Endodermal cell (in vitro differentiated cells): ENCODE results near the gene TCF7. TPM values are rescaled to one million over a fixed set of nuclear protein-coding genes. Genes with fewer than 3 reads are reported as not detected.

Source experiments
- DNase-seq: peaks from one replicate; pipeline ENCODE4 v3.0.0-alpha.2; 2017
- H3K27ac ChIP-seq: 2 replicates; pipeline ENCODE4 v1.5.1; 2013; ENCODE audit warnings: mild to moderate bottlenecking, low read depth, low read length, moderate library complexity
- H3K27me3 ChIP-seq: 2 replicates; pipeline ENCODE4 v1.6.1; 2013; ENCODE audit warnings: mild to moderate bottlenecking, low read length, moderate library complexity; ENCODE audit not compliant: insufficient read depth, control insufficient read depth, poor library complexity, severe bottlenecking
- H3K36me3 ChIP-seq: 2 replicates; pipeline ENCODE4 v1.7.0; 2013; ENCODE audit warnings: mild to moderate bottlenecking, low read length, moderate library complexity; ENCODE audit not compliant: control insufficient read depth, insufficient read depth
- H3K4me1 ChIP-seq: one replicate; pipeline ENCODE4 v1.7.0; 2013; ENCODE audit warnings: low read length; ENCODE audit not compliant: control insufficient read depth, insufficient read depth
- H3K4me3 ChIP-seq: 2 replicates; pipeline ENCODE4 v1.5.1; 2013; ENCODE audit warnings: mild to moderate bottlenecking, low read length, moderate library complexity
- H3K9ac ChIP-seq: 2 replicates; pipeline ENCODE4 v1.6.1; 2013; ENCODE audit warnings: mild to moderate bottlenecking, low read length, moderate library complexity; ENCODE audit not compliant: poor library complexity, severe bottlenecking; ENCODE audit errors: extremely low read depth
- H3K9me3 ChIP-seq: 2 replicates; pipeline ENCODE4 v1.6.1; 2013; ENCODE audit warnings: mild to moderate bottlenecking, low read length, moderate library complexity; ENCODE audit not compliant: control insufficient read depth
- H3K27ac Mint-ChIP-seq: 2 replicates; pipeline ENCODE4 v1.8.0; 2020; ENCODE audit warnings: mixed read lengths
- H3K27me3 Mint-ChIP-seq: 2 replicates; pipeline ENCODE4 v1.8.0; 2021; ENCODE audit warnings: mild to moderate bottlenecking, mixed read lengths; ENCODE audit not compliant: insufficient read depth
- H3K36me3 Mint-ChIP-seq: 2 replicates; pipeline ENCODE4 v1.8.0; 2020; ENCODE audit warnings: low read depth, mixed read lengths
- H3K4me1 Mint-ChIP-seq: 2 replicates; pipeline ENCODE4 v1.8.0; 2020; ENCODE audit warnings: mixed read lengths
- H3K4me3 Mint-ChIP-seq: 2 replicates; pipeline ENCODE4 v1.8.0; 2020; ENCODE audit warnings: mild to moderate bottlenecking, moderate library complexity, mixed read lengths
- H3K9me3 Mint-ChIP-seq: 2 replicates; pipeline ENCODE4 v1.8.0; 2020; ENCODE audit warnings: mild to moderate bottlenecking, mixed read lengths
- CTCF ChIP-seq: fragments of 200-600 bp; sonication (generic); conservative IDR thresholded peaks from 2 replicates; pipeline ENCODE4 v1.5.0; 2021; ENCODE audit warnings: antibody characterized with exemption, mild to moderate bottlenecking
- WGBS, 2 experiments: methylation state at CpG; one replicate each; pipeline versions ENCODE4 v1.1.5 to v1.1.7; 2013; ENCODE audit warnings: missing lambda C conversion rate in 2 of 2, mixed read lengths in 1 of 2; ENCODE audit not compliant: insufficient coverage in 1 of 2, insufficient read length in 1 of 2; 5-methylcytosine and 5-hydroxymethylcytosine counted together
- total RNA-seq, 2 donors: library from RNA; stranded (reverse); fragmentation: NEBNext Ultra II Directional in 1 of 2; extraction: Animal tissue kit (Norgen Biotek cat#: 25700) in 1 of 2; gene quantifications; 2 replicates in 1 of 2; 3 replicates in 1 of 2; pipeline ENCODE4 v1.2.1, GENCODE V29; 2021

TCF7 gene
- total RNA-seq, 2 donors from 2014 or later, result 14.9 to 19.4 TPM

DNA sequence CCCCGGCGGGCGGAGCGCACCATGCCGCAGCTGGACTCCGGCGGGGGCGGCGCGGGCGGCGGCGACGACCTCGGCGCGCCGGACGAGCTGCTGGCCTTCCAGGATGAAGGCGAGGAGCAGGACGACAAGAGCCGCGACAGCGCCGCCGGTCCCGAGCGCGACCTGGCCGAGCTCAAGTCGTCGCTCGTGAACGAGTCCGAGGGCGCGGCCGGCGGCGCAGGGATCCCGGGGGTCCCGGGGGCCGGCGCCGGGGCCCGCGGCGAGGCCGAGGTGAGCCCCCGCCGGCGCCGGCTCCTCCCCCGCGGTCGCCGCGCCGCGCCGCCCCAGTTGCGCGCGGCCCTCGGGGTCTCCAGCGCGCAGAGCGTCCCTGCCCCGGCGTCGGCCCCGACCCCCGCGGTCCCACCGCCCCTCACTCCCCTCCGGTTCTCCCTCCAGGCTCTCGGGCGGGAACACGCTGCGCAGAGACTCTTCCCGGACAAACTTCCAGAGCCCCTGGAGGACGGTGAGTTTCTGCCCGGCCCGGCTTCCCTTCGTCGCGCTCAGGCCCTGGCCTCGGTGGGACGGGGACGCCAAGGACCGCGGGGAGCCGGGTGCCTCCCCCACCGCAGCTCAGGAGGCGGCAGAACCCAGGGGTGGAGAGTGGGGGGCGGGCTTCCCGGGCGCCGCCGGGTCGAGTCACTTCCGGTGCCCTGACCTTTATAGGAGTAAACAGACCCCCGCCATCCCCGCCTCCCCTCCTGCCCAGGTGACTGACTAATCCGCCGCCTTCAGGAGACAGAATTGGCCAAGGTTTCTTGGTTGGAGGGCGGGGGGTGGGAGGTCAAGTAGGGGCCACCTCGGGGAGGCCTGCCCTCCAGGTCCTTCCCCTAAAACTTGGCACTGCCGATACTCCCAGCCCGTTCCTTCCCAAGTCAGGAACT, 665 bp downstream of the TCF7 start:
- H3K36me3 Mint-ChIP-seq, result peaks cover 16% of the 10 kb centered on the region
- Histone ChIP-seq H3K9me3 (no peaks in the 10 kb centered on the region), H3K4me3 (peak overlapping the region; percentile 76), H3K36me3 (peaks cover 23% of the 10 kb centered on the region), H3K9ac (peak overlapping the region; percentile 66), H3K27me3 (no peaks in the 10 kb centered on the region), H3K4me1 (peaks cover 3% of the 10 kb centered on the region), H3K27ac (no peak overlapping the region)
- TF ChIP-seq CTCF, result no peak
- H3K4me1 Mint-ChIP-seq, result peaks cover 10% of the 10 kb centered on the region
- peak; percentile 94 for DNase-seq
- no peak overlapping the region for H3K27ac Mint-ChIP-seq
- H3K9me3 Mint-ChIP-seq, result no peaks in the 10 kb centered on the region
- H3K27me3 Mint-ChIP-seq, result peaks cover 26% of the 10 kb centered on the region
- H3K4me3 Mint-ChIP-seq, result peak overlapping the region; percentile 66
- 1 to 4% methylated on average over 33 to 110 of the region's 110 CpGs for WGBS, 2 experiments

DNA sequence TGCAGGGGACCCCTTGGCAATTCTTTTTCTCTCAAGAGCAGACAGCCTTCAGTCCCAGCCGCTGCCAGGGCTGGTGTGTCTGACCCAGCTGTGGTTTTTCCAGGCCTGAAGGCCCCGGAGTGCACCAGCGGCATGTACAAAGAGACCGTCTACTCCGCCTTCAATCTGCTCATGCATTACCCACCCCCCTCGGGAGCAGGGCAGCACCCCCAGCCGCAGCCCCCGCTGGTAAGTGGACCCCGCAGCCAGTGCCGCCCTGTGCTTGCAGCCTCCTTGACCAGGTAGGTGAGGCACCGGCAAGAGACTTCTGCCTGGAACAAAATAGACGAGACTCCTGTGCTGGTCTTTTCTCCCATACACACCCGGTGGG, 1.3 kb downstream of the TCF7 start:
- H3K4me1 Mint-ChIP-seq, result peaks cover 10% of the 10 kb centered on the region
- H3K27me3 Mint-ChIP-seq, result peaks cover 26% of the 10 kb centered on the region
- H3K36me3 Mint-ChIP-seq, result peaks cover 21% of the 10 kb centered on the region
- no peaks in the 10 kb centered on the region for H3K9me3 Mint-ChIP-seq
- H3K4me3 ChIP-seq, result peak overlapping the region; percentile 76
- peak overlapping the region; percentile 66 for H3K9ac ChIP-seq
- no peak overlapping the region for H3K27ac ChIP-seq
- H3K4me1 ChIP-seq, result peaks cover 3% of the 10 kb centered on the region
- TF ChIP-seq CTCF, result no peak
- H3K4me3 Mint-ChIP-seq, result peak overlapping the region; percentile 66
- 71 to 85% methylated on average over 8 to 13 of the region's 13 CpGs for WGBS, 2 experiments
- H3K27me3 ChIP-seq, result no peaks in the 10 kb centered on the region
- no peak overlapping the region for H3K27ac Mint-ChIP-seq
- H3K36me3 ChIP-seq, result peaks cover 29% of the 10 kb centered on the region
- DNase-seq, result no peak
- no peaks in the 10 kb centered on the region for H3K9me3 ChIP-seq

DNA sequence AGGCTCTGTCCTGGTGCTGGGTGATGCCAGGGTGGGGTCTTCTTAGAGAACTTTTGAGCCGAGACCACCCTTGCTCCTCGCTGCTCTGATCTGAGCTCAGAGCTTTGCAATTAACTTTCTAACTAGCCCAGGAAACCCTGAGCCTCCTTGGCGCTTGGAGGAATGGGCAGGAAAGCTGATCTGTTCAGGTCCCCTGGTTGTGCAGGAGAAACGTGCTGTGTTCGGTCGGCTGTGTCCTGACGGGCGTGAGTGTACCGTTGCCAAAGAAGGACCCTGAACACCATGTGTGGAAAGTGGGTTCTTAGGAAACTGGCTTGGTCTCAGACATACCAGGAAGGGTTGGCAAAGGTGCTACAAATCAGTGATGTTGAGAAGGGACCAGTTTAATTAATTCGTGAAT, 1.8 kb downstream of the TCF7 start:
- Histone ChIP-seq H3K9me3 (no peaks in the 10 kb centered on the region), H3K27ac (no peak overlapping the region), H3K4me1 (peaks cover 3% of the 10 kb centered on the region), H3K9ac (no peak overlapping the region), H3K27me3 (no peaks in the 10 kb centered on the region), H3K36me3 (peaks cover 31% of the 10 kb centered on the region), H3K4me3 (no peak overlapping the region)
- H3K4me1 Mint-ChIP-seq, result peaks cover 10% of the 10 kb centered on the region
- H3K27ac Mint-ChIP-seq, result no peak overlapping the region
- peaks cover 24% of the 10 kb centered on the region for H3K36me3 Mint-ChIP-seq
- peak overlapping the region; percentile 66 for H3K4me3 Mint-ChIP-seq
- no peak for TF ChIP-seq CTCF
- H3K9me3 Mint-ChIP-seq, result no peaks in the 10 kb centered on the region
- no peak for DNase-seq
- H3K27me3 Mint-ChIP-seq, result peaks cover 26% of the 10 kb centered on the region
- 91 to 92% methylated on average over 10 of the region's 10 CpGs for whole genome bisulfite sequencing, 2 experiments
